ENCODE data around the gene PIGC.

GRCh38 chr1:172483448-172483847 is 39.6 kb upstream of the PIGC start:
- TF ChIP-seq CTCF (IDR thresholded peaks at IDR 0.05): no peak
- TF ChIP-seq POLR2A (IDR thresholded peaks at IDR 0.05): no peak

All from adrenal gland (tissue), 5 donors.